CD4-positive, alpha-beta memory T cell (primary cell): Measurements from ENCODE around the gene CD177. TPM values are rescaled to one million over a fixed set of nuclear protein-coding genes. Genes with fewer than 3 reads are reported as not detected.
"Not testable (repeated sequence)": the region's sequence is repeated elsewhere in the genome, so short reads cannot be mapped to it uniquely, and the experiment has no call there.

ENCODE experiments used
- CTCF ChIA-PET: fragments of 350-600 bp; sonication (Branson Sonifier 250); formaldehyde crosslinking; loops from one replicate; lab custom pipeline; 2021; ENCODE audit warnings: inconsistent platforms; ENCODE audit not compliant: partially characterized antibody; lab: Charles Lee
- POLR2A ChIA-PET: fragments of 350-600 bp; sonication (Branson Sonifier 250); formaldehyde crosslinking; loops from one replicate; lab custom pipeline; 2021; ENCODE audit not compliant: partially characterized antibody; lab: Charles Lee
- DNase-seq, 5 donors: peaks; one replicate each; pipeline versions ENCODE4 v3.0.0 to v3.0.0-alpha.2; 2020 to 2022; ENCODE audit warnings: mixed read lengths in 1 of 5
- H3K27ac ChIP-seq: one replicate; pipeline ENCODE4 v1.7.0; 2013; ENCODE audit warnings: low read depth, low read length
- H3K27me3 ChIP-seq: 2 replicates; pipeline ENCODE4 v1.7.0; 2013; ENCODE audit warnings: mild to moderate bottlenecking, low read length, moderate library complexity; ENCODE audit not compliant: insufficient read depth
- H3K36me3 ChIP-seq: 2 replicates; pipeline ENCODE4 v1.7.0; 2013; ENCODE audit warnings: mild to moderate bottlenecking, low read length, moderate library complexity; ENCODE audit not compliant: insufficient read depth
- H3K4me1 ChIP-seq: 2 replicates; pipeline ENCODE4 v1.7.0; 2013; ENCODE audit warnings: mild to moderate bottlenecking, low read length, moderate library complexity; ENCODE audit not compliant: insufficient read depth
- H3K4me3 ChIP-seq, 2 donors: one replicate each; pipeline ENCODE4 v1.7.0; 2013; ENCODE audit warnings: low read length in 2 of 2, mild to moderate bottlenecking in 1 of 2
- H3K9me3 ChIP-seq, 2 donors: one replicate each; pipeline ENCODE4 v1.7.0; 2013; ENCODE audit warnings: low read length in 2 of 2, control low read depth in 1 of 2; ENCODE audit not compliant: control insufficient read depth in 1 of 2
- H3K27ac Mint-ChIP-seq, 7 donors: one replicate each; pipeline ENCODE4 v1.8.0; 2020 to 2021; ENCODE audit warnings: mixed read lengths in 7 of 7, mild to moderate bottlenecking in 6 of 7, inconsistent platforms in 3 of 7, moderate library complexity in 3 of 7
- H3K27me3 Mint-ChIP-seq, 2 donors: one replicate each; pipeline ENCODE4 v1.8.0; 2020 to 2021; ENCODE audit warnings: mixed read lengths in 2 of 2
- H3K36me3 Mint-ChIP-seq, 2 donors: one replicate each; pipeline ENCODE4 v1.8.0; 2020 to 2021; ENCODE audit warnings: mixed read lengths in 2 of 2, inconsistent platforms in 1 of 2, mild to moderate bottlenecking in 1 of 2
- H3K4me1 Mint-ChIP-seq, 4 donors: one replicate each; pipeline ENCODE4 v1.8.0; 2020 to 2021; ENCODE audit warnings: mixed read lengths in 4 of 4, mild to moderate bottlenecking in 1 of 4
- H3K4me3 Mint-ChIP-seq, 8 donors: one replicate each; pipeline ENCODE4 v1.8.0; 2020 to 2021; ENCODE audit warnings: mixed read lengths in 8 of 8, mild to moderate bottlenecking in 7 of 8, moderate library complexity in 6 of 8, inconsistent platforms in 3 of 8
- H3K9me3 Mint-ChIP-seq, 8 donors: one replicate each; pipeline ENCODE4 v1.8.0; 2020 to 2021; ENCODE audit warnings: mixed read lengths in 8 of 8, mild to moderate bottlenecking in 5 of 8, inconsistent platforms in 3 of 8, moderate library complexity in 1 of 8
- intact Hi-C: fragments of 100-400 bp; cut with micrococcal nuclease; formaldehyde crosslinking; loops from one replicate; pipeline ENCODE4 v1.15.1; 2023
- polyA plus RNA-seq, 2 donors: library from polyadenylated mRNA; unstranded; fragments of 300-500 nt; fragmentation: Illumina TruSeq; gene quantifications; one replicate each; pipeline ENCODE4 v1.2.3, GENCODE V29; 2021
- total RNA-seq, 2 experiments: library from RNA; stranded (reverse); gene quantifications; one replicate each; pipeline ENCODE4 v1.2.3, GENCODE V29; 2021

Gene CD177
- total and polyA plus RNA-seq, 4 experiments from 2014 or later: not detected

- DNase-seq, H3K9me3 ChIP-seq, H3K27me3 ChIP-seq, H3K36me3 Mint-ChIP-seq, H3K4me1 ChIP-seq, H3K4me1 Mint-ChIP-seq, POLR2A ChIA-PET, H3K4me3 Mint-ChIP-seq, H3K27ac ChIP-seq, intact Hi-C loops, CTCF ChIA-PET, H3K36me3 ChIP-seq, H3K4me3 ChIP-seq, H3K9me3 Mint-ChIP-seq, H3K27ac Mint-ChIP-seq: not testable (repeated sequence)
- H3K27me3 Mint-ChIP-seq: peaks cover 19 to 23% of the 10 kb centered on the region in 2 donors
Observed at GRCh38 chr19:43344347-43344925, 9.1 kb upstream of the CD177 start.

GRCh38 chr19:43349813-43350212, 3.7 kb upstream of the CD177 start:
- DNase-seq, H3K36me3 Mint-ChIP-seq, intact Hi-C loops, H3K4me1 Mint-ChIP-seq, CTCF ChIA-PET, H3K27ac ChIP-seq, H3K4me1 ChIP-seq, H3K9me3 Mint-ChIP-seq, H3K4me3 Mint-ChIP-seq, H3K27me3 ChIP-seq, POLR2A ChIA-PET, H3K27ac Mint-ChIP-seq, H3K9me3 ChIP-seq, H3K36me3 ChIP-seq, H3K4me3 ChIP-seq: not testable (repeated sequence)
- peaks cover 7 to 11% of the 10 kb centered on the region in 2 donors for H3K27me3 Mint-ChIP-seq

- Mint-ChIP-seq H3K4me3 (no peak overlapping the region), H3K4me1 (peaks cover 0 to 3% (median 1%) of the 10 kb centered on the region in 4 donors), H3K36me3 (no peaks in the 10 kb centered on the region), H3K27ac (no peak overlapping the region), H3K9me3 (peaks cover 0 to 4% (median 2%) of the 10 kb centered on the region in 8 donors), H3K27me3 (peaks cover 8 to 11% of the 10 kb centered on the region in 2 donors)
- intact Hi-C loops: no loop called here
- Histone ChIP-seq H3K27ac (no peak overlapping the region), H3K36me3 (no peaks in the 10 kb centered on the region), H3K27me3 (no peaks in the 10 kb centered on the region), H3K4me3 (no peak overlapping the region), H3K4me1 (no peaks in the 10 kb centered on the region), H3K9me3 (no peaks in the 10 kb centered on the region)
- CTCF ChIA-PET: no interaction called here
- no peak for DNase-seq
- POLR2A ChIA-PET: no interaction called here
Observed at GRCh38 chr19:43351998-43352746, 1.3 kb upstream of the CD177 start.

- no peak for DNase-seq
- Histone ChIP-seq H3K4me1 (no peaks in the 10 kb centered on the region), H3K36me3 (no peaks in the 10 kb centered on the region), H3K27ac (no peak overlapping the region), H3K27me3 (no peaks in the 10 kb centered on the region), H3K4me3 (no peak overlapping the region), H3K9me3 (no peaks in the 10 kb centered on the region)
- H3K36me3 Mint-ChIP-seq: no peaks in the 10 kb centered on the region
- no peak overlapping the region for H3K4me3 Mint-ChIP-seq
- peaks cover 7% of the 10 kb centered on the region in 2 donors for H3K27me3 Mint-ChIP-seq
- POLR2A ChIA-PET: no interaction called here
- no peaks in the 10 kb centered on the region for H3K9me3 Mint-ChIP-seq
- H3K4me1 Mint-ChIP-seq: peaks cover 0 to 3% (median 1%) of the 10 kb centered on the region in 4 donors
- no peak overlapping the region for H3K27ac Mint-ChIP-seq
- intact Hi-C loops: no loop called here
- CTCF ChIA-PET: no interaction called here
Observed at GRCh38 chr19:43354305-43354627, 780 bp downstream of the CD177 start.

GRCh38 chr19:43356749-43357148, 3.3 kb downstream of the CD177 start:
- H3K4me1 ChIP-seq, H3K4me1 Mint-ChIP-seq, H3K27me3 ChIP-seq, H3K9me3 Mint-ChIP-seq, H3K27me3 Mint-ChIP-seq, H3K36me3 ChIP-seq, H3K27ac Mint-ChIP-seq, POLR2A ChIA-PET, H3K36me3 Mint-ChIP-seq, H3K9me3 ChIP-seq, DNase-seq, H3K4me3 Mint-ChIP-seq, H3K27ac ChIP-seq, intact Hi-C loops, H3K4me3 ChIP-seq, CTCF ChIA-PET: not testable (repeated sequence)

GRCh38 chr19:43362179-43362578, 8.7 kb downstream of the CD177 start:
- ChIA-PET CTCF (no interaction called here), POLR2A (no interaction called here)
- Histone ChIP-seq H3K9me3 (no peaks in the 10 kb centered on the region), H3K27ac (no peak overlapping the region), H3K4me1 (no peaks in the 10 kb centered on the region), H3K4me3 (no peak overlapping the region), H3K36me3 (no peaks in the 10 kb centered on the region), H3K27me3 (no peaks in the 10 kb centered on the region)
- no peak for DNase-seq
- intact Hi-C loops: no loop called here
- Mint-ChIP-seq H3K27ac (peak overlapping the region in 1 of 7 donors; percentile 51), H3K27me3 (peaks cover 4 to 13% of the 10 kb centered on the region in 2 donors), H3K9me3 (no peaks in the 10 kb centered on the region), H3K4me3 (no peak overlapping the region), H3K36me3 (no peaks in the 10 kb centered on the region), H3K4me1 (no peaks in the 10 kb centered on the region)

- Histone ChIP-seq H3K27ac (no peak overlapping the region), H3K9me3 (no peaks in the 10 kb centered on the region), H3K4me3 (no peak overlapping the region), H3K36me3 (no peaks in the 10 kb centered on the region), H3K27me3 (no peaks in the 10 kb centered on the region), H3K4me1 (no peaks in the 10 kb centered on the region)
- H3K27me3 Mint-ChIP-seq: peaks cover 5 to 13% of the 10 kb centered on the region in 2 donors
- no peak overlapping the region for H3K4me3 Mint-ChIP-seq
- ChIA-PET CTCF (no interaction called here), POLR2A (no interaction called here)
- intact Hi-C loops: no loop called here
- no peak for DNase-seq
- no peaks in the 10 kb centered on the region for H3K4me1 Mint-ChIP-seq
- no peak overlapping the region for H3K27ac Mint-ChIP-seq
- no peaks in the 10 kb centered on the region for H3K36me3 Mint-ChIP-seq
- H3K9me3 Mint-ChIP-seq: no peaks in the 10 kb centered on the region
Observed at GRCh38 chr19:43362745-43363144, 9.3 kb downstream of the CD177 start.
